HepG2 (cell line): Measurements from ENCODE around the gene STYXL1.

ENCODE experiments used
- BRCA1 ChIP-seq: sonication (generic); formaldehyde crosslinking; IDR thresholded peaks from 2 replicates; pipeline ENCODE4 v1.4.0; 2020; ENCODE audit warnings: missing genetic modification reagents
- CREM ChIP-seq, 2 experiments: sonication (generic) in 1 of 2; formaldehyde crosslinking in 1 of 2; IDR thresholded peaks; 2 replicates each; pipeline versions ENCODE4 v1.4.0 to v1.6.1; 2016 to 2020; ENCODE audit warnings: antibody characterized with exemption in 1 of 2, mild to moderate bottlenecking in 1 of 2, missing genetic modification reagents in 1 of 2
- ELF4 ChIP-seq: sonication (generic); formaldehyde crosslinking; IDR thresholded peaks from 2 replicates; pipeline ENCODE4 v1.5.0; 2020; ENCODE audit warnings: missing genetic modification reagents, mild to moderate bottlenecking, moderate library complexity, borderline replicate concordance
- EP300 ChIP-seq, 3 experiments: sonication (generic) in 1 of 3; formaldehyde crosslinking in 1 of 3; IDR thresholded peaks; 2 replicates each; pipeline versions ENCODE4 v1.5.1 to v1.6.1; 2011 to 2020; ENCODE audit warnings: low read depth in 2 of 3, low read length in 2 of 3, borderline replicate concordance in 1 of 3, improper control_type of control experiment in 1 of 3, mild to moderate bottlenecking in 1 of 3, missing genetic modification reagents in 1 of 3, moderate library complexity in 1 of 3
- GTF2F1 ChIP-seq: fragments of 150-350 bp; IDR thresholded peaks from 2 replicates; pipeline ENCODE4 v1.6.1; 2014; ENCODE audit warnings: low read length
- NCOR1 ChIP-seq: fragments of 200-600 bp; sonication (generic); IDR thresholded peaks from 2 replicates; pipeline ENCODE4 v1.7.0; 2017; ENCODE audit warnings: antibody characterized with exemption, low read length, borderline replicate concordance
- POLR2A ChIP-seq, 2 experiments: IDR thresholded peaks; 2 replicates each; pipeline ENCODE4 v1.6.1; 2011; ENCODE audit warnings: low read depth in 2 of 2, low read length in 2 of 2, mild to moderate bottlenecking in 1 of 2, moderate library complexity in 1 of 2; ENCODE audit not compliant: insufficient read depth in 1 of 2
- SMAD3 ChIP-seq: sonication (generic); formaldehyde crosslinking; IDR thresholded peaks from 2 replicates; pipeline ENCODE4 v1.4.0; 2020; ENCODE audit warnings: missing genetic modification reagents
- ZBTB3 ChIP-seq: sonication (generic); formaldehyde crosslinking; IDR thresholded peaks from 2 replicates; pipeline ENCODE4 v1.4.0; 2020; ENCODE audit warnings: low read depth, mild to moderate bottlenecking, moderate library complexity, missing genetic modification reagents, borderline replicate concordance
- ZNF747 ChIP-seq: sonication (generic); formaldehyde crosslinking; IDR thresholded peaks from 2 replicates; pipeline ENCODE4 v1.8.1; 2023; ENCODE audit warnings: missing genetic modification reagents, mild to moderate bottlenecking, borderline replicate concordance
- TF ChIP-seq, protein P1 (sequence below): IDR thresholded peaks from 2 replicates; pipeline ENCODE4 v1.6.1; 2012; ENCODE audit warnings: inconsistent platforms
- TF ChIP-seq, protein P2 (sequence below): sonication (generic); formaldehyde crosslinking; IDR thresholded peaks from 2 replicates; pipeline ENCODE4 v1.4.0; 2020; ENCODE audit warnings: missing genetic modification reagents

DNA sequence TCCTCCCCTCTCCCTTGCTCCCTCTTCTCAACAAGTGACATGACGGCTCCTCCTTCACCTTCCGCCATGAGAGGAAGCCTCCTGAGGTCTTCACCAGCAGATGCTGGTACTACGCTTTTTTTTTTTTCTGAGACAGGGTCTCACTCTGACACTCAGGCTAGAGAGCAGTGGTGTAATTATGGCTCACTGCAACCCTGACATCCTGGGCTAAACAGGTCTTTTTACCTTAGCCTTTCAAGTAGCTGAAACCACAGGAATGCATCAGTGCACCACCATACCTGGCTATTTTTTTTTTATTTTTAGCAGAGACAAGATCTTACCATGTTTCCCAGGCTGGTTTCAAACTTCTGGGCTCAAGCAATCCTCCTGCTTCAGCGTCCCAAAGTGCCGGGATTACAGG is 43.7 kb upstream of the STYXL1 start:
- TF ChIP-seq ELF4 (CRISPR knock-in tag): no peak
- no peak for TF ChIP-seq CREM (IDR thresholded peaks at IDR 0.05)
- no peak for TF ChIP-seq CREM (CRISPR knock-in tag; IDR thresholded peaks at IDR 0.05)
- no peak for TF ChIP-seq NCOR1
- TF ChIP-seq BRCA1: no peak
- no peak for TF ChIP-seq ZNF747
- no peak for TF ChIP-seq SMAD3 (CRISPR knock-in tag)
- TF ChIP-seq EP300 (IDR thresholded peaks at IDR 0.05; ENCODE audit: low read depth in 2 of 2, low read length in 2 of 2): no peak
- no peak for TF ChIP-seq EP300 (CRISPR knock-in tag; IDR thresholded peaks at IDR 0.05; ENCODE audit: borderline replicate concordance)
- TF ChIP-seq GTF2F1: no peak
- TF ChIP-seq, protein P1, sequence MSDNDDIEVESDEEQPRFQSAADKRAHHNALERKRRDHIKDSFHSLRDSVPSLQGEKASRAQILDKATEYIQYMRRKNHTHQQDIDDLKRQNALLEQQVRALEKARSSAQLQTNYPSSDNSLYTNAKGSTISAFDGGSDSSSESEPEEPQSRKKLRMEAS: no peak
- TF ChIP-seq ZBTB3 (CRISPR knock-in tag): no peak
- TF ChIP-seq, protein P2, sequence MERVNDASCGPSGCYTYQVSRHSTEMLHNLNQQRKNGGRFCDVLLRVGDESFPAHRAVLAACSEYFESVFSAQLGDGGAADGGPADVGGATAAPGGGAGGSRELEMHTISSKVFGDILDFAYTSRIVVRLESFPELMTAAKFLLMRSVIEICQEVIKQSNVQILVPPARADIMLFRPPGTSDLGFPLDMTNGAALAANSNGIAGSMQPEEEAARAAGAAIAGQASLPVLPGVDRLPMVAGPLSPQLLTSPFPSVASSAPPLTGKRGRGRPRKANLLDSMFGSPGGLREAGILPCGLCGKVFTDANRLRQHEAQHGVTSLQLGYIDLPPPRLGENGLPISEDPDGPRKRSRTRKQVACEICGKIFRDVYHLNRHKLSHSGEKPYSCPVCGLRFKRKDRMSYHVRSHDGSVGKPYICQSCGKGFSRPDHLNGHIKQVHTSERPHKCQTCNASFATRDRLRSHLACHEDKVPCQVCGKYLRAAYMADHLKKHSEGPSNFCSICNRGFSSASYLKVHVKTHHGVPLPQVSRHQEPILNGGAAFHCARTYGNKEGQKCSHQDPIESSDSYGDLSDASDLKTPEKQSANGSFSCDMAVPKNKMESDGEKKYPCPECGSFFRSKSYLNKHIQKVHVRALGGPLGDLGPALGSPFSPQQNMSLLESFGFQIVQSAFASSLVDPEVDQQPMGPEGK (CRISPR knock-in tag): no peak
- no peak for TF ChIP-seq POLR2A (IDR thresholded peaks at IDR 0.05; ENCODE audit: insufficient read depth in 1 of 2, low read depth in 2 of 2, low read length in 2 of 2)
